ENCODE measurements around the gene PLXNB2.

- TF ChIP-seq RCOR1 (IDR thresholded peaks at IDR 0.05; ENCODE audit: low read length) (no peak), RXRA (IDR thresholded peaks at IDR 0.05; ENCODE audit: borderline replicate concordance, low read depth) (no peak), MXI1 (IDR thresholded peaks at IDR 0.05; ENCODE audit: low read depth, low read length) (no peak), GABPA (IDR thresholded peaks at IDR 0.05; ENCODE audit: low read depth) (no peak), CHD2 (IDR thresholded peaks at IDR 0.05; ENCODE audit: low read length, partially characterized antibody) (no peak), PBX3 (IDR thresholded peaks at IDR 0.05) (no peak), POLR2AphosphoS5 (IDR thresholded peaks at IDR 0.05; ENCODE audit: low read depth, low read length) (no peak), EZH2phosphoT487 (IDR thresholded peaks at IDR 0.05; ENCODE audit: borderline replicate concordance, low read depth) (no peak), TEAD4 (IDR thresholded peaks at IDR 0.05; ENCODE audit: borderline replicate concordance, insufficient read depth) (no peak)
- TF ChIP-seq, protein P1, sequence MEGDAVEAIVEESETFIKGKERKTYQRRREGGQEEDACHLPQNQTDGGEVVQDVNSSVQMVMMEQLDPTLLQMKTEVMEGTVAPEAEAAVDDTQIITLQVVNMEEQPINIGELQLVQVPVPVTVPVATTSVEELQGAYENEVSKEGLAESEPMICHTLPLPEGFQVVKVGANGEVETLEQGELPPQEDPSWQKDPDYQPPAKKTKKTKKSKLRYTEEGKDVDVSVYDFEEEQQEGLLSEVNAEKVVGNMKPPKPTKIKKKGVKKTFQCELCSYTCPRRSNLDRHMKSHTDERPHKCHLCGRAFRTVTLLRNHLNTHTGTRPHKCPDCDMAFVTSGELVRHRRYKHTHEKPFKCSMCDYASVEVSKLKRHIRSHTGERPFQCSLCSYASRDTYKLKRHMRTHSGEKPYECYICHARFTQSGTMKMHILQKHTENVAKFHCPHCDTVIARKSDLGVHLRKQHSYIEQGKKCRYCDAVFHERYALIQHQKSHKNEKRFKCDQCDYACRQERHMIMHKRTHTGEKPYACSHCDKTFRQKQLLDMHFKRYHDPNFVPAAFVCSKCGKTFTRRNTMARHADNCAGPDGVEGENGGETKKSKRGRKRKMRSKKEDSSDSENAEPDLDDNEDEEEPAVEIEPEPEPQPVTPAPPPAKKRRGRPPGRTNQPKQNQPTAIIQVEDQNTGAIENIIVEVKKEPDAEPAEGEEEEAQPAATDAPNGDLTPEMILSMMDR (IDR thresholded peaks at IDR 0.05): no peak
Observed at GRCh38 chr22:50309601-50309991, 2.1 kb upstream of the PLXNB2 start.

Data from SK-N-SH (cell line).